GM23338 (cell line): Measurements from ENCODE around the gene BCAM. TPM values are rescaled to one million over a fixed set of nuclear protein-coding genes. Genes with fewer than 3 reads are reported as not detected.

Experiments used
- ATAC-seq: fragments of 200-7000 bp; cut with Tn5 transposase; 3 replicates; pipeline ENCODE4 v1.9.1; 2020
- DNase-seq: peaks from one replicate; pipeline ENCODE4 v3.0.0-alpha.2; 2015; ENCODE audit warnings: low spot score
- H2AFZ ChIP-seq: fragments of 200-600 bp; sonication (generic); 2 replicates; pipeline ENCODE4 v1.8.0; 2016; ENCODE audit warnings: antibody characterized with exemption, mild to moderate bottlenecking, moderate library complexity
- H3F3A ChIP-seq: fragments of 200-600 bp; sonication (generic); replicated peaks from 2 replicates; pipeline ENCODE4 v1.8.0; 2017; ENCODE audit warnings: antibody characterized with exemption, mixed run types, low read depth
- H3K27ac ChIP-seq: fragments of 200-600 bp; sonication (generic); 2 replicates; pipeline ENCODE4 v1.6.1; 2016; ENCODE audit warnings: low read depth
- H3K27me3 ChIP-seq: fragments of 200-600 bp; sonication (generic); 2 replicates; pipeline ENCODE4 v1.8.0; 2016; ENCODE audit warnings: mild to moderate bottlenecking, mixed run types, moderate library complexity; ENCODE audit not compliant: insufficient read depth
- H3K36me3 ChIP-seq: fragments of 200-600 bp; sonication (generic); 2 replicates; pipeline ENCODE4 v1.8.0; 2016; ENCODE audit warnings: mild to moderate bottlenecking; ENCODE audit not compliant: insufficient read depth
- H3K4me1 ChIP-seq: fragments of 200-600 bp; sonication (generic); 2 replicates; pipeline ENCODE4 v1.8.0; 2016; ENCODE audit warnings: mild to moderate bottlenecking, moderate library complexity; ENCODE audit not compliant: insufficient read depth
- H3K4me2 ChIP-seq: fragments of 200-600 bp; sonication (generic); 2 replicates; pipeline ENCODE4 v1.7.1; 2017; ENCODE audit warnings: mixed run types
- H3K4me3 ChIP-seq: fragments of 200-600 bp; sonication (generic); 2 replicates; pipeline ENCODE4 v1.6.1; 2016; ENCODE audit warnings: mixed run types
- H3K79me2 ChIP-seq: fragments of 200-600 bp; sonication (generic); replicated peaks from 2 replicates; pipeline ENCODE4 v1.8.0; 2017; ENCODE audit warnings: mild to moderate bottlenecking; ENCODE audit not compliant: insufficient read depth
- H3K9me2 ChIP-seq: fragments of 200-600 bp; sonication (generic); 2 replicates; pipeline ENCODE4 v1.8.0; 2017; ENCODE audit not compliant: insufficient read depth
- H4K20me1 ChIP-seq: fragments of 200-600 bp; sonication (generic); replicated peaks from 2 replicates; pipeline ENCODE4 v1.8.0; 2017; ENCODE audit warnings: mild to moderate bottlenecking; ENCODE audit not compliant: insufficient read depth
- H3K27ac Mint-ChIP-seq: 2 replicates; pipeline ENCODE4 v1.8.0; 2020; ENCODE audit warnings: inconsistent platforms, mild to moderate bottlenecking, moderate library complexity, mixed read lengths
- H3K27me3 Mint-ChIP-seq: 3 replicates; pipeline ENCODE4 v1.8.0; 2022; ENCODE audit warnings: low read depth, mild to moderate bottlenecking, moderate library complexity, mixed read lengths, inconsistent platforms; ENCODE audit not compliant: insufficient read depth, poor library complexity
- H3K36me3 Mint-ChIP-seq: 3 replicates; pipeline ENCODE4 v1.8.0; 2021; ENCODE audit warnings: low read depth, mild to moderate bottlenecking, inconsistent platforms, moderate library complexity, mixed read lengths
- H3K4me1 Mint-ChIP-seq: 3 replicates; pipeline ENCODE4 v1.8.0; 2020; ENCODE audit warnings: mild to moderate bottlenecking, inconsistent platforms, mixed read lengths
- H3K4me3 Mint-ChIP-seq: 3 replicates; pipeline ENCODE4 v1.8.0; 2021; ENCODE audit warnings: moderate library complexity, mild to moderate bottlenecking, inconsistent platforms, mixed read lengths
- H3K9me3 Mint-ChIP-seq: 3 replicates; pipeline ENCODE4 v1.8.0; 2020; ENCODE audit warnings: moderate library complexity, mild to moderate bottlenecking, inconsistent platforms, mixed read lengths
- CREB1 ChIP-seq: fragments of 250-450 bp; sonication (Bioruptor Pico); IDR thresholded peaks from 2 replicates; pipeline ENCODE4 v1.5.0; 2020; ENCODE audit warnings: low read depth, mild to moderate bottlenecking, moderate library complexity
- EZH2 ChIP-seq: fragments of 200-600 bp; sonication (generic); IDR thresholded peaks from one replicate; pipeline ENCODE4 v1.8.0; 2017; ENCODE audit warnings: antibody characterized with exemption, mild to moderate bottlenecking, low read depth; ENCODE audit not compliant: unreplicated experiment
- EZH2phosphoT487 ChIP-seq: fragments of 200-600 bp; sonication (generic); IDR thresholded peaks from one replicate; pipeline ENCODE4 v1.8.1; 2018; ENCODE audit warnings: antibody characterized with exemption; ENCODE audit not compliant: unreplicated experiment
- JUNB ChIP-seq: IDR thresholded peaks from one replicate; pipeline ENCODE4 v1.6.1; 2016; ENCODE audit warnings: antibody characterized with exemption; ENCODE audit not compliant: unreplicated experiment
- NANOG ChIP-seq: IDR thresholded peaks from 2 replicates; pipeline ENCODE4 v1.6.1; 2016; ENCODE audit warnings: antibody characterized with exemption, borderline replicate concordance
- POLR2AphosphoS5 ChIP-seq: IDR thresholded peaks from 2 replicates; pipeline ENCODE4 v1.6.1; 2016; ENCODE audit warnings: antibody characterized with exemption, low read depth
- STAT1 ChIP-seq: IDR thresholded peaks from one replicate; pipeline ENCODE4 v1.6.1; 2016; ENCODE audit warnings: antibody characterized with exemption; ENCODE audit not compliant: unreplicated experiment
- ZNF114 ChIP-seq: fragments of 250-450 bp; sonication (Bioruptor Pico); IDR thresholded peaks from 2 replicates; pipeline ENCODE4 v1.5.0; 2020; ENCODE audit warnings: mild to moderate bottlenecking, moderate library complexity
- ZNF331 ChIP-seq: fragments of 250-450 bp; sonication (Bioruptor Pico); IDR thresholded peaks from 2 replicates; pipeline ENCODE4 v1.5.0; 2020; ENCODE audit warnings: low read depth, mild to moderate bottlenecking, moderate library complexity
- polyA plus RNA-seq: library from polyadenylated mRNA; unstranded; fragments of >200 nt; fragmentation: Nextera tagmentation; extraction: Ambion mirVana; gene quantifications from 2 replicates; pipeline ENCODE4 v1.2.1, GENCODE V29; 2016
- total RNA-seq: library from RNA; depleted of rRNA; stranded (reverse); fragments of >200 nt; shearing (Covaris generic); gene quantifications from 2 replicates; pipeline ENCODE4 v1.2.3, GENCODE V29; 2014
- TF ChIP-seq, protein P1 (sequence below): fragments of 250-450 bp; sonication (Bioruptor Pico); IDR thresholded peaks from 2 replicates; pipeline ENCODE4 v1.5.0; 2020; ENCODE audit warnings: mild to moderate bottlenecking, moderate library complexity
- TF ChIP-seq, protein P2 (sequence below): IDR thresholded peaks from 2 replicates; pipeline ENCODE4 v1.6.1; 2016; ENCODE audit warnings: antibody characterized with exemption
- TF ChIP-seq, protein P3 (sequence below): IDR thresholded peaks from one replicate; pipeline ENCODE4 v1.6.1; 2018; ENCODE audit warnings: antibody characterized with exemption; ENCODE audit not compliant: unreplicated experiment
- TF ChIP-seq, protein P4 (sequence below), 2 experiments: fragments of 200-600 bp in 1 of 2; sonication (generic) in 1 of 2; conservative IDR thresholded peaks; 2 replicates each; pipeline versions ENCODE4 v1.5.1 to v1.6.1; 2016 to 2017; ENCODE audit warnings: antibody characterized with exemption in 2 of 2, low read depth in 2 of 2, mild to moderate bottlenecking in 2 of 2, moderate library complexity in 1 of 2

The BCAM gene
- total and polyA plus RNA-seq, 2 experiments from 2014 or later: 33.3 to 100 TPM

DNA sequence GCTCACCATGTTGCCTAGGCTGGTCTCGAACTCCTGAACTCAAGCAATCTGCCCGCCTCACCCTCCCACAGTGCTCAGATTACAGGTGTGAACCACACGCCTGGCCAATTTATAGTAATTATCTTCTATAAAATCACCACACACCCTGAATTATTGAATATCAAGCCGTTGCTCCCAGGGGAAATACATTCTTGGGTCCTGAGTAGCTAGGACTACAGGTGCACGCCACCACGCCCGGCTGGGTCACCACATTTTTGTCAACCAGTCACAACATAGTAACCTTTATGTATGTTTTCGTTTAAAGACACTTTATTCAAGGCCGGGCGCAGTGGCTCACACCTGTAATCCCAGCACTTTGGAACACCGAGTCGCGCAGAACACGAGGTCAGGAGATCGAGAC lies 22.9 kb upstream of the BCAM start:
- Histone ChIP-seq H4K20me1 (no peaks in the 10 kb centered on the region; the same call in 1 of the 2 replicates), H3K9me2 (no peaks in the 10 kb centered on the region), H3K27ac (no peak overlapping the region), H3K4me2 (no peak overlapping the region), H3K27me3 (no peaks in the 10 kb centered on the region), H3F3A (peaks cover 9% of the 10 kb centered on the region; the same call in 1 of the 2 replicates), H3K4me1 (no peaks in the 10 kb centered on the region), H3K4me3 (no peak overlapping the region), H2AFZ (no peak overlapping the region), H3K36me3 (peaks cover 2% of the 10 kb centered on the region; the same call in 1 of the 2 replicates), H3K79me2 (no peaks in the 10 kb centered on the region)
- Mint-ChIP-seq H3K36me3 (peaks cover 24% of the 10 kb centered on the region; the same call in 2 of the 3 replicates), H3K27me3 (peaks cover 9% of the 10 kb centered on the region), H3K27ac (no peak overlapping the region), H3K9me3 (no peaks in the 10 kb centered on the region), H3K4me1 (peaks cover 6% of the 10 kb centered on the region), H3K4me3 (no peak overlapping the region)
- no peak for TF ChIP-seq EZH2
- TF ChIP-seq, protein P1, sequence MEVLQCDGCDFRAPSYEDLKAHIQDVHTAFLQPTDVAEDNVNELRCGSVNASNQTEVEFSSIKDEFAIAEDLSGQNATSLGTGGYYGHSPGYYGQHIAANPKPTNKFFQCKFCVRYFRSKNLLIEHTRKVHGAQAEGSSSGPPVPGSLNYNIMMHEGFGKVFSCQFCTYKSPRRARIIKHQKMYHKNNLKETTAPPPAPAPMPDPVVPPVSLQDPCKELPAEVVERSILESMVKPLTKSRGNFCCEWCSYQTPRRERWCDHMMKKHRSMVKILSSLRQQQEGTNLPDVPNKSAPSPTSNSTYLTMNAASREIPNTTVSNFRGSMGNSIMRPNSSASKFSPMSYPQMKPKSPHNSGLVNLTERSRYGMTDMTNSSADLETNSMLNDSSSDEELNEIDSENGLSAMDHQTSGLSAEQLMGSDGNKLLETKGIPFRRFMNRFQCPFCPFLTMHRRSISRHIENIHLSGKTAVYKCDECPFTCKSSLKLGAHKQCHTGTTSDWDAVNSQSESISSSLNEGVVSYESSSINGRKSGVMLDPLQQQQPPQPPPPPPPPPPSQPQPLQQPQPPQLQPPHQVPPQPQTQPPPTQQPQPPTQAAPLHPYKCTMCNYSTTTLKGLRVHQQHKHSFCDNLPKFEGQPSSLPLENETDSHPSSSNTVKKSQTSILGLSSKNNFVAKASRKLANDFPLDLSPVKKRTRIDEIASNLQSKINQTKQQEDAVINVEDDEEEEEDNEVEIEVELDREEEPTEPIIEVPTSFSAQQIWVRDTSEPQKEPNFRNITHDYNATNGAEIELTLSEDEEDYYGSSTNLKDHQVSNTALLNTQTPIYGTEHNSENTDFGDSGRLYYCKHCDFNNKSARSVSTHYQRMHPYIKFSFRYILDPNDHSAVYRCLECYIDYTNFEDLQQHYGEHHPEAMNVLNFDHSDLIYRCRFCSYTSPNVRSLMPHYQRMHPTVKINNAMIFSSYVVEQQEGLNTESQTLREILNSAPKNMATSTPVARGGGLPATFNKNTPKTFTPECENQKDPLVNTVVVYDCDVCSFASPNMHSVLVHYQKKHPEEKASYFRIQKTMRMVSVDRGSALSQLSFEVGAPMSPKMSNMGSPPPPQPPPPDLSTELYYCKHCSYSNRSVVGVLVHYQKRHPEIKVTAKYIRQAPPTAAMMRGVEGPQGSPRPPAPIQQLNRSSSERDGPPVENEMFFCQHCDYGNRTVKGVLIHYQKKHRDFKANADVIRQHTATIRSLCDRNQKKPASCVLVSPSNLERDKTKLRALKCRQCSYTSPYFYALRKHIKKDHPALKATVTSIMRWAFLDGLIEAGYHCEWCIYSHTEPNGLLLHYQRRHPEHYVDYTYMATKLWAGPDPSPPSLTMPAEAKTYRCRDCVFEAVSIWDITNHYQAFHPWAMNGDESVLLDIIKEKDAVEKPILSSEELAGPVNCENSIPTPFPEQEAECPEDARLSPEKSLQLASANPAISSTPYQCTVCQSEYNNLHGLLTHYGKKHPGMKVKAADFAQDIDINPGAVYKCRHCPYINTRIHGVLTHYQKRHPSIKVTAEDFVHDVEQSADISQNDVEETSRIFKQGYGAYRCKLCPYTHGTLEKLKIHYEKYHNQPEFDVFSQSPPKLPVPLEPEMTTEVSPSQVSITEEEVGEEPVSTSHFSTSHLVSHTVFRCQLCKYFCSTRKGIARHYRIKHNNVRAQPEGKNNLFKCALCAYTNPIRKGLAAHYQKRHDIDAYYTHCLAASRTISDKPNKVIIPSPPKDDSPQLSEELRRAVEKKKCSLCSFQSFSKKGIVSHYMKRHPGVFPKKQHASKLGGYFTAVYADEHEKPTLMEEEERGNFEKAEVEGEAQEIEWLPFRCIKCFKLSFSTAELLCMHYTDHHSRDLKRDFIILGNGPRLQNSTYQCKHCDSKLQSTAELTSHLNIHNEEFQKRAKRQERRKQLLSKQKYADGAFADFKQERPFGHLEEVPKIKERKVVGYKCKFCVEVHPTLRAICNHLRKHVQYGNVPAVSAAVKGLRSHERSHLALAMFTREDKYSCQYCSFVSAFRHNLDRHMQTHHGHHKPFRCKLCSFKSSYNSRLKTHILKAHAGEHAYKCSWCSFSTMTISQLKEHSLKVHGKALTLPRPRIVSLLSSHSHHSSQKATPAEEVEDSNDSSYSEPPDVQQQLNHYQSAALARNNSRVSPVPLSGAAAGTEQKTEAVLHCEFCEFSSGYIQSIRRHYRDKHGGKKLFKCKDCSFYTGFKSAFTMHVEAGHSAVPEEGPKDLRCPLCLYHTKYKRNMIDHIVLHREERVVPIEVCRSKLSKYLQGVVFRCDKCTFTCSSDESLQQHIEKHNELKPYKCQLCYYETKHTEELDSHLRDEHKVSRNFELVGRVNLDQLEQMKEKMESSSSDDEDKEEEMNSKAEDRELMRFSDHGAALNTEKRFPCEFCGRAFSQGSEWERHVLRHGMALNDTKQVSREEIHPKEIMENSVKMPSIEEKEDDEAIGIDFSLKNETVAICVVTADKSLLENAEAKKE (CRISPR knock-in tag): no peak
- TF ChIP-seq CREB1: no peak
- TF ChIP-seq ZNF114 (CRISPR knock-in tag): no peak
- TF ChIP-seq JUNB: no peak
- no peak for TF ChIP-seq POLR2AphosphoS5
- no peak for TF ChIP-seq ZNF331 (CRISPR knock-in tag)
- no peak for TF ChIP-seq EZH2phosphoT487
- TF ChIP-seq, protein P2, sequence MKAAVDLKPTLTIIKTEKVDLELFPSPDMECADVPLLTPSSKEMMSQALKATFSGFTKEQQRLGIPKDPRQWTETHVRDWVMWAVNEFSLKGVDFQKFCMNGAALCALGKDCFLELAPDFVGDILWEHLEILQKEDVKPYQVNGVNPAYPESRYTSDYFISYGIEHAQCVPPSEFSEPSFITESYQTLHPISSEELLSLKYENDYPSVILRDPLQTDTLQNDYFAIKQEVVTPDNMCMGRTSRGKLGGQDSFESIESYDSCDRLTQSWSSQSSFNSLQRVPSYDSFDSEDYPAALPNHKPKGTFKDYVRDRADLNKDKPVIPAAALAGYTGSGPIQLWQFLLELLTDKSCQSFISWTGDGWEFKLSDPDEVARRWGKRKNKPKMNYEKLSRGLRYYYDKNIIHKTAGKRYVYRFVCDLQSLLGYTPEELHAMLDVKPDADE: no peak
- TF ChIP-seq, protein P3, sequence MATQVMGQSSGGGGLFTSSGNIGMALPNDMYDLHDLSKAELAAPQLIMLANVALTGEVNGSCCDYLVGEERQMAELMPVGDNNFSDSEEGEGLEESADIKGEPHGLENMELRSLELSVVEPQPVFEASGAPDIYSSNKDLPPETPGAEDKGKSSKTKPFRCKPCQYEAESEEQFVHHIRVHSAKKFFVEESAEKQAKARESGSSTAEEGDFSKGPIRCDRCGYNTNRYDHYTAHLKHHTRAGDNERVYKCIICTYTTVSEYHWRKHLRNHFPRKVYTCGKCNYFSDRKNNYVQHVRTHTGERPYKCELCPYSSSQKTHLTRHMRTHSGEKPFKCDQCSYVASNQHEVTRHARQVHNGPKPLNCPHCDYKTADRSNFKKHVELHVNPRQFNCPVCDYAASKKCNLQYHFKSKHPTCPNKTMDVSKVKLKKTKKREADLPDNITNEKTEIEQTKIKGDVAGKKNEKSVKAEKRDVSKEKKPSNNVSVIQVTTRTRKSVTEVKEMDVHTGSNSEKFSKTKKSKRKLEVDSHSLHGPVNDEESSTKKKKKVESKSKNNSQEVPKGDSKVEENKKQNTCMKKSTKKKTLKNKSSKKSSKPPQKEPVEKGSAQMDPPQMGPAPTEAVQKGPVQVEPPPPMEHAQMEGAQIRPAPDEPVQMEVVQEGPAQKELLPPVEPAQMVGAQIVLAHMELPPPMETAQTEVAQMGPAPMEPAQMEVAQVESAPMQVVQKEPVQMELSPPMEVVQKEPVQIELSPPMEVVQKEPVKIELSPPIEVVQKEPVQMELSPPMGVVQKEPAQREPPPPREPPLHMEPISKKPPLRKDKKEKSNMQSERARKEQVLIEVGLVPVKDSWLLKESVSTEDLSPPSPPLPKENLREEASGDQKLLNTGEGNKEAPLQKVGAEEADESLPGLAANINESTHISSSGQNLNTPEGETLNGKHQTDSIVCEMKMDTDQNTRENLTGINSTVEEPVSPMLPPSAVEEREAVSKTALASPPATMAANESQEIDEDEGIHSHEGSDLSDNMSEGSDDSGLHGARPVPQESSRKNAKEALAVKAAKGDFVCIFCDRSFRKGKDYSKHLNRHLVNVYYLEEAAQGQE: no peak
- no peak for TF ChIP-seq STAT1
- TF ChIP-seq, protein P4, sequence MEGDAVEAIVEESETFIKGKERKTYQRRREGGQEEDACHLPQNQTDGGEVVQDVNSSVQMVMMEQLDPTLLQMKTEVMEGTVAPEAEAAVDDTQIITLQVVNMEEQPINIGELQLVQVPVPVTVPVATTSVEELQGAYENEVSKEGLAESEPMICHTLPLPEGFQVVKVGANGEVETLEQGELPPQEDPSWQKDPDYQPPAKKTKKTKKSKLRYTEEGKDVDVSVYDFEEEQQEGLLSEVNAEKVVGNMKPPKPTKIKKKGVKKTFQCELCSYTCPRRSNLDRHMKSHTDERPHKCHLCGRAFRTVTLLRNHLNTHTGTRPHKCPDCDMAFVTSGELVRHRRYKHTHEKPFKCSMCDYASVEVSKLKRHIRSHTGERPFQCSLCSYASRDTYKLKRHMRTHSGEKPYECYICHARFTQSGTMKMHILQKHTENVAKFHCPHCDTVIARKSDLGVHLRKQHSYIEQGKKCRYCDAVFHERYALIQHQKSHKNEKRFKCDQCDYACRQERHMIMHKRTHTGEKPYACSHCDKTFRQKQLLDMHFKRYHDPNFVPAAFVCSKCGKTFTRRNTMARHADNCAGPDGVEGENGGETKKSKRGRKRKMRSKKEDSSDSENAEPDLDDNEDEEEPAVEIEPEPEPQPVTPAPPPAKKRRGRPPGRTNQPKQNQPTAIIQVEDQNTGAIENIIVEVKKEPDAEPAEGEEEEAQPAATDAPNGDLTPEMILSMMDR (conservative IDR thresholded peaks at IDR 0.05; ENCODE audit: low read depth in 2 of 2): no peak
- TF ChIP-seq NANOG: no peak
- DNase-seq (no peak), ATAC-seq (no peak)
